OCI-LY7 (cell line): ENCODE data around the gene CATSPER3. TPM values are rescaled to one million over a fixed set of nuclear protein-coding genes. Genes with fewer than 3 reads are reported as not detected.

Experiments
- BruUV-seq: library from RNA; stranded (reverse); fragments of 400-500 nt; replicated peaks from 2 replicates; lab custom pipeline; 2021; lab: Mats Ljungman, UMichigan
- CTCF ChIA-PET: fragments of 300-600 bp; sonication (Branson Sonifier 250); formaldehyde crosslinking; loops from one replicate; lab custom pipeline; 2022; ENCODE audit warnings: antibody characterized with exemption; ENCODE audit not compliant: unreplicated experiment; lab: Charles Lee
- POLR2A ChIA-PET: fragments of 300-600 bp; sonication (Branson Sonifier 250); formaldehyde crosslinking; loops from one replicate; lab custom pipeline; 2022; ENCODE audit warnings: antibody characterized with exemption; lab: Charles Lee
- DNase-seq: peaks from one replicate; pipeline ENCODE4 v3.0.0-alpha.2; 2015; ENCODE audit warnings: low spot score
- H2AFZ ChIP-seq: fragments of 200-600 bp; sonication (generic), shearing (Covaris generic); 2 replicates; pipeline ENCODE4 v1.6.1; 2014; ENCODE audit warnings: mild to moderate bottlenecking, antibody characterized with exemption, low read length, moderate library complexity
- H3K27ac ChIP-seq: fragments of 200-600 bp; sonication (generic); 2 replicates; pipeline ENCODE4 v1.5.1; 2014; ENCODE audit warnings: mixed run types, low read depth, mild to moderate bottlenecking, moderate library complexity, low read length, inconsistent platforms; ENCODE audit not compliant: poor library complexity, severe bottlenecking
- H3K36me3 ChIP-seq: fragments of 200-600 bp; sonication (generic); 2 replicates; pipeline ENCODE4 v1.6.1; 2014; ENCODE audit warnings: mild to moderate bottlenecking, antibody characterized with exemption, low read length, moderate library complexity, mixed read lengths; ENCODE audit not compliant: insufficient read depth
- H3K4me1 ChIP-seq: fragments of 200-600 bp; sonication (generic); 2 replicates; pipeline ENCODE4 v1.5.1; 2014; ENCODE audit warnings: mild to moderate bottlenecking, low read length; ENCODE audit not compliant: insufficient read depth, poor library complexity, severe bottlenecking
- H3K4me2 ChIP-seq: fragments of 200-600 bp; sonication (generic); 2 replicates; pipeline ENCODE4 v1.6.1; 2014; ENCODE audit warnings: mild to moderate bottlenecking, low read length
- H3K4me3 ChIP-seq: fragments of 200-600 bp; sonication (generic); 2 replicates; pipeline ENCODE4 v1.5.1; 2014; ENCODE audit warnings: mild to moderate bottlenecking, low read depth, low read length; ENCODE audit not compliant: poor library complexity, severe bottlenecking
- H3K79me2 ChIP-seq: fragments of 200-600 bp; sonication (generic); 2 replicates; pipeline ENCODE4 v1.6.1; 2016; ENCODE audit warnings: low read depth, mild to moderate bottlenecking, low read length, moderate library complexity, mixed read lengths; ENCODE audit not compliant: insufficient read depth
- H3K9me2 ChIP-seq: fragments of 200-600 bp; sonication (generic); 2 replicates; pipeline ENCODE4 v1.6.1; 2016; ENCODE audit warnings: mild to moderate bottlenecking, low read length, mixed read lengths; ENCODE audit not compliant: insufficient read depth
- H3K9me3 ChIP-seq: fragments of 200-600 bp; sonication (generic); 2 replicates; pipeline ENCODE4 v1.6.1; 2014; ENCODE audit warnings: mild to moderate bottlenecking, mixed run types, low read length, mixed read lengths
- H4K20me1 ChIP-seq: fragments of 200-600 bp; sonication (generic); 2 replicates; pipeline ENCODE4 v1.6.1; 2014; ENCODE audit warnings: mild to moderate bottlenecking, antibody characterized with exemption, low read length, moderate library complexity, mixed read lengths; ENCODE audit not compliant: insufficient read depth
- CTCF ChIP-seq: fragments of 200-600 bp; sonication (generic); conservative IDR thresholded peaks from 2 replicates; pipeline ENCODE4 v1.5.1; 2014; ENCODE audit warnings: mild to moderate bottlenecking, antibody characterized with exemption, low read length, moderate library complexity, mixed read lengths
- EZH2phosphoT487 ChIP-seq: fragments of 200-600 bp; sonication (generic); IDR thresholded peaks from 2 replicates; pipeline ENCODE4 v1.6.1; 2018; ENCODE audit warnings: low read depth, borderline replicate concordance, mild to moderate bottlenecking, mixed run types, antibody characterized with exemption, low read length, moderate library complexity, mixed read lengths
- intact Hi-C: fragments of 100-400 bp; cut with micrococcal nuclease; formaldehyde crosslinking; loops from one replicate; pipeline ENCODE4 v1.10.0; 2022; ENCODE audit not compliant: unreplicated experiment
- total RNA-seq, 2 experiments: library from RNA; depleted of rRNA in 1 of 2; stranded (reverse); fragments of >200 nt in 1 of 2; shearing (Covaris generic) in 1 of 2; gene quantifications; 2 replicates each; pipeline ENCODE4 v1.2.3, GENCODE V29; 2014 to 2022

The CATSPER3 gene
- total RNA-seq, 2 experiments from 2014 or later: 0.61 TPM; not detected in 1

- peak overlapping the region; percentile 32 for H3K27ac ChIP-seq
- peak overlapping the region; percentile 70; the same call in 1 of the 2 replicates for H2AFZ ChIP-seq
- H3K36me3 ChIP-seq: no peaks in the 10 kb centered on the region
- no peak for DNase-seq
- CTCF ChIA-PET: interaction anchor here (0.5 kb wide), 1 partner anchor 43 kb away, joined by 3 read pairs; no protein-coding TSS in a partner anchor
- peak overlapping the region; percentile 34 for H3K4me2 ChIP-seq
- no peaks in the 10 kb centered on the region for H3K79me2 ChIP-seq
- intact Hi-C loops: loop anchor here (10.0 kb wide), 1 partner anchor 504 kb away; no protein-coding TSS in a partner anchor
- H3K4me1 ChIP-seq: peaks cover 91% of the 10 kb centered on the region
- H3K9me3 ChIP-seq: no peaks in the 10 kb centered on the region
- H4K20me1 ChIP-seq: no peaks in the 10 kb centered on the region
- TF ChIP-seq CTCF: no peak
- TF ChIP-seq EZH2phosphoT487: no peak
- no TSS peak for BruUV-seq
- H3K4me3 ChIP-seq: no peak overlapping the region
- POLR2A ChIA-PET: interaction anchor here (1.0 to 2.8 kb wide), 2 partner anchors 14 to 17 kb away, joined by 3 to 10 read pairs; no protein-coding TSS in a partner anchor
- no peaks in the 10 kb centered on the region for H3K9me2 ChIP-seq
Measured at GRCh38 chr5:135048930-135049329, 81.2 kb downstream of the CATSPER3 start.

GRCh38 chr5:135050244-135050767 lies 82.6 kb downstream of the CATSPER3 start:
- no peak for DNase-seq
- Histone ChIP-seq H3K4me2 (peak overlapping the region; percentile 95; the same call in 1 of the 2 replicates), H3K9me2 (no peaks in the 10 kb centered on the region), H3K9me3 (no peaks in the 10 kb centered on the region), H3K4me3 (no peak overlapping the region), H3K4me1 (peaks cover 97% of the 10 kb centered on the region), H3K36me3 (no peaks in the 10 kb centered on the region), H3K79me2 (peaks cover 6% of the 10 kb centered on the region; the same call in 1 of the 2 replicates), H2AFZ (peak overlapping the region; percentile 70; the same call in 1 of the 2 replicates), H4K20me1 (no peaks in the 10 kb centered on the region), H3K27ac (no peak overlapping the region)
- ChIA-PET CTCF (no interaction called here), POLR2A (interaction anchor here (0.8 to 2.8 kb wide), 2 partner anchors 18 to 129 kb away, joined by 3 to 10 read pairs; no protein-coding TSS in a partner anchor)
- BruUV-seq: no TSS peak
- intact Hi-C loops: loop anchor here (5.0 kb wide), 1 partner anchor 127 kb away; no protein-coding TSS in a partner anchor
- TF ChIP-seq EZH2phosphoT487 (no peak), CTCF (no peak)

GRCh38 chr5:135051399-135051798 lies 83.7 kb downstream of the CATSPER3 start:
- DNase-seq: peak; percentile 45
- TF ChIP-seq EZH2phosphoT487 (no peak), CTCF (no peak)
- H3K9me3 ChIP-seq: no peaks in the 10 kb centered on the region
- CTCF ChIA-PET: no interaction called here
- H3K4me3 ChIP-seq: no peak overlapping the region
- intact Hi-C loops: loop anchor here (5.0 kb wide), 1 partner anchor 126 kb away; no protein-coding TSS in a partner anchor
- BruUV-seq: no TSS peak
- POLR2A ChIA-PET: interaction anchor here (1.4 to 2.7 kb wide), 5 partner anchors 12 to 20 kb away, joined by 3 to 19 read pairs (median 5); no protein-coding TSS in a partner anchor
- H3K4me1 ChIP-seq: peaks cover 97% of the 10 kb centered on the region
- no peaks in the 10 kb centered on the region for H3K36me3 ChIP-seq
- H2AFZ ChIP-seq: peak overlapping the region; percentile 70; the same call in 1 of the 2 replicates
- H3K4me2 ChIP-seq: peak overlapping the region; percentile 95
- H3K27ac ChIP-seq: peak overlapping the region; percentile 97
- H4K20me1 ChIP-seq: no peaks in the 10 kb centered on the region
- H3K9me2 ChIP-seq: no peaks in the 10 kb centered on the region
- H3K79me2 ChIP-seq: peaks cover 6% of the 10 kb centered on the region; the same call in 1 of the 2 replicates
